Inflammatory macrophage treated with lipopolysaccharide for 4 hours (primary cell): Measurements from ENCODE around the gene VMP1.
"Not testable (repeated sequence)": the region's sequence is repeated elsewhere in the genome, so short reads cannot be mapped to it uniquely, and the experiment has no call there.

Experiments
- DNase-seq: peaks from one replicate; pipeline ENCODE4 v3.0.0-alpha.2; 2020

The VMP1 gene

DNA sequence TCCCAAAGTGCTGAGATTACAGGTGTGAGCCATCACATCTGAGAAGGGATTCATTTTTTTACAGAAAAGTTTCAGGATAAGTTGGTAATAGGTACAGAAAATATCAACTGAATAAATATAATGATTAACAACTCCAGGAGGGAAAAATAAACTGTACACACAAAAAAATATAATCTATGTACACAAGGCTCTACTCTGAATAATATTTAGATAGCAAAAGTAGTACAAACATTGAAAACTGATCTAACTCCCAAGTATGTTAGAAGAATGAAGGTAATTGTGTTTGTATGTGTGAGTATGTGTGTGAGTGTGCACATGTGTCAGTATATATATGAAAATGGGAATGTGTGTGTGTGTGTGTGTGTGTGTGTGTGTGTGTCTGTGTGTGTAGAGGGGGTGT, 164.9 kb downstream of the VMP1 start:
- DNase-seq: no peak

DNA sequence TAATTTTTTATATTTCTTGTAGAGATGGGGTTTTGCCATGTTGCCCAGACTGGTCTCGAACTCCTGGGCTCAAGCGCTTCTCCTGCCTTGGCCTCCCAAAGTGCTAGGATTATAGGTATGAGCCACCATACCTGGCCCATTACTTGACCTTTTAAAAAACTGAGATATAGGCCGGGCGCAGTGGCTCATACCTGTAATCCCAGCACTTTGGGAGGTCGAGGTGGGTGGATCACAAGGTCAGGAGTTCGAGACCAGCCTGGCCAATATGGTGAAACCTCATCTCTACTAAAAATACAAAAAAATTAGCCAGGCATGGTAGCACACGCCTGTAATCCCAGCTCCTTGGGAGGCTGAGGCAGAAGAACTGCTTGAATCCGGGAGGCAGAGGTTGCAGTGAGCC, 166.0 kb downstream of the VMP1 start:
- not testable (repeated sequence) for DNase-seq

DNA sequence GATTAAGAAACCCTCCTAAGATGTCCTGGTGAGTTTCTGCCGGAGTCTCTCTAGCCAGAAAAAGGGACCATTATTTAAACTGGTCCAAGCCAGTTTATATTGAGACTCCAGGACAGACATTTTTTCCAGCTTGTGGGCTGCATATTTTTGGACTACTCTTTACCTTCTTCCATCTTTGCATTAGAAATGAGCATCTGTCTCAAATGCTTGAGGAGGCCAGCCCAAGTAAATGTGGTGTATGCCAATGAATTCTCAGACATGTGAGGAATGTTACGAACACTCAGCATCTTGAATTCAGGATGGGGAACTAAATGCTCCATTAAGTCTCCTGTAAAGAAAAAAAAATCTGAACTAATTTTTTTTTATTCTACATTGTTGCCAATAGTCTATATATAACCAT, 166.9 kb downstream of the VMP1 start:
- no peak for DNase-seq

DNA sequence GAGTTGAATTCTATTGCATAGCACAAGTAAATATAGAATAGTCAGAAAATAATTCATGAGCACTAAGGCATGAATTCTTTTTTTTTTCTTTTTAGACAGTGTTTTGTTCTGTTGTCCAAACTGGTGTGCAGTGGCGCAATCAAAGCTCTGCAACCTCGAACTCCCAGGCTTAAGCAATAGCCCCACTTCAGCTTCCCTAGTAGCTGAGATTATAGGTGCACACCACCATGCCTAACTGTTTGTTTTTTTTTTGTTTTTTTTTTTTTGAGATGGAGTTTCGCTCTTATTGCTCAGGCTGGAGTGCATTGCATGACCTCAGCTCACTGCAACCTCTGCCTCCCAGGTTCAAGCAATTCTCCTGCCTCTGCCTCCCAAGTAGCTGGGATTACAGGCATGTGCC, 168.7 kb downstream of the VMP1 start:
- DNase-seq: peak; percentile 65

DNA sequence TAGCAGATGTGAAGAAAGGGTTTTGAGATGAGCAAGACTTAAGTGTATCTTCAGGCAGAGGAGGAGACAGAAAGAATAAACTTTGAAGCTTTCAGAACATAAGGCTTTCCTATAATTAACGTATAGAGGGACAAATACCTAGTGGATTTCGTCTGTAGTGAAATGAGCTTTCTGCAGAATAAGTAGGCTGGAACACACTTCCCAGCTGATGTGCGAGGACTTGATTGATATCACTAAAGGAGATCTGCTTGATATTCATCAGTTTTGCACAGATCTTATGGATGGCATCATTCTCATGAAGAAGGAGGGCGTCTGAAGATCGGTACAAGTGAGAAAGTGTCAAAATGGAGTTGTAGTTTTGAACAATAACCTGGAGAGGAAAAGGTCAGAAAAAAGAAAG, 170.5 kb downstream of the VMP1 start:
- DNase-seq: no peak

DNA sequence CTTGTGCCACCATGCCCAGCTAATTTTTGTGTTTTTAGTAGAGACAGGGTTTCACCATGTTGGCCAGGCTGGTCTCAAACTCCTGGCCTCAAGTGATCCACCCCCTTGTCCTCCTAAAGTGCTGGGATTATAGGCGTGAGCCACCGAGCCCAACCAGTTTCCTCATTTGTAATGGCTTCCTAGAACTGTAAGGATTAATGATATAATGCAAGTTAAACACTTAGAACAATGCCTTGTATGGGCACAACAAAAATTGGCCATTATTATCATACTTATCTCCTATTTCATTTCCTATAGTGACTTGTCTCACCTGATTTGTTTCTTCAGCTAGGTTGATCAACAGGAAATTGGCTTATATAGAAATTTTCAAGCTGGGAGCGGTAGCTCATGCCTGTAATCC, 171.2 kb downstream of the VMP1 start:
- DNase-seq: no peak

DNA sequence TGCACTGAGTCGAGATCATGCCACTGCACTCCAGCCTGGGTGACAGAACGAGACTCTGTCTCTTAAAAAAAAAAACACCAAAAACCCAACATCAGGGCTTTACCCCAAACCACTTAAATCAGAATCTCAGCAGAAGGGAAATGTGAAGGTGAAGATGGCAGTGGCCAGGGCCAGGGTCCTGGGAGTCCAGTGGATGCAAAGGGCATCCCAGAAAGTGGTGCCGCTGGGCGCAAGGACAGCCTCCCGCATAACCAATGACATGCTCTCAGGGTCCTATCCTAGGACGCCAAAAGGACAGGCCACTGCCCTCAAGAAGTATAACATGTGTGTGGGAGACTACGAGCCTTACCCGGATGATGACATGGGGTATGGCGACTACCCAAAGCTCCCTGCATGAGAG, 177.4 kb downstream of the VMP1 start:
- no peak for DNase-seq

DNA sequence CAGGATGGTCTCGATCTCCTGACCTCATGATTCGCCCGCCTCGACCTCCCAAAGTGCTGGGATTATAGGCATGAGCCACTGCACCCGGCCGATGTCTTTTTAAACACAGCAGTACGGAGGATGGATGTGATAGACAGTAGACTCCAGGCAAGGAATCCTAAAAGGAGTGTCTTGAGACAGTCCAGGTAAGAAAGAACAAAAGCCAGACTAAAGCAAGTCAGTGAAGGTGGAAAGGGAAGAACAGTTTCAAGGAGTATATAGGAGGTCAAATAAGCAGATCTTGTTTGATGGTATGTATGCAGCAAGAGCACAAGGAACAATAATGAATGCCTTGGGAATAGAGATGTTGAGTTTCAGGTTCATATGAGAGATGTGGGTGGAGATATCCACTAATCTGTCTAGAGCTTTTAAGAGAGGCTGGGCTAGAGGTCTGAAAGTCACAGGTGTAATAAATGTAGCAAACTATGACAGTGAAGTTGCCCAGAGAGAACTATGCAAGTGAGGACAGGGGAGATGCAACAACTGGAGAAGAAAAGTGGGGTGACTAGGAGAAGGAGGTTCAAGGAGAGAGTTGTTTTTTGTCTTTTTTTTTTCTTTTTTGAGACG, 180.8 kb downstream of the VMP1 start:
- no peak for DNase-seq

DNA sequence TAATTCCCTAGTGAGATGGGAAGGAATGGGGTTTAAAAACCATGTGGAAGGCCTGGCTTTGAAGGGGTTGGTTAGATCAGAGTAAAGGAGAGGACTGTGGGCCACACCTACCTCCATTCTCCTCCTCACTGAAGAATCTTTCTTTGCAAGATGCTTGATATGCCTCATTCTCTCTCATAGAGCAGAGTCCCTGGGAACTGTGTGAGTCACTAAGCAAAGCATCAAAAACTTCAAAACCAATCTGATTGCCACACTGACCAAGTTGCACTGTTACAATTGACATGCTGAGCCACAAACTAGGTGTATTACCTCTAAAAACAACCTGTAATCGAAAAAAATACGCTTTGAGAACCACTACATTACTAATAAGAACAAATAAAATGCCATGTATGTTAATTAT, 183.3 kb downstream of the VMP1 start:
- peak; percentile 13 for DNase-seq
